ENCODE measurements around the gene MAP2K2.

Gene MAP2K2

GRCh38 chr19:4042064-4042730 lies 81.7 kb downstream of the MAP2K2 start:
- no peak for DNase-seq

All from activated CD4-positive, alpha-beta T cell treated with anti-CD3 and anti-CD28 coated beads, Interleukin-2, amount 50 U/mL, for 48 hours (primary cell).